ENCODE measurements around the gene CCDC87.

The CCDC87 gene

GRCh38 chr11:66617155-66617834 is 24.4 kb upstream of the CCDC87 start:
- peaks cover 0 to 41% (median 18%) of the 10 kb centered on the region in 4 experiments for H3K36me3 ChIP-seq (ENCODE audit: control insufficient read depth in 4 of 4, insufficient read depth in 4 of 4, low read length in 3 of 4)
- no peaks in the 10 kb centered on the region for H3K9me3 ChIP-seq (ENCODE audit: control extremely low read depth in 1 of 5, control insufficient read depth in 4 of 5, insufficient read depth in 2 of 5, low read depth in 1 of 5, low read length in 4 of 5)
- ChIA-PET POLR2A (interaction anchor here (0.7 to 2.4 kb wide), 12 partner anchors 12 to 71 kb away, joined by 3 to 16 read pairs (median 4); partner anchors contain the start of genes ACTN3, CCDC87, CCS and RBM4), CTCF (interaction anchor here (0.9 to 2.9 kb wide), 8 partner anchors 10 to 25 kb away, joined by 3 to 10 read pairs (median 4); partner anchors contain the start of genes CCDC87, CCS and RBM4)
- no peaks in the 10 kb centered on the region for H3K27me3 ChIP-seq (replicated peaks in 2 of 5; ENCODE audit: control insufficient read depth in 4 of 5, insufficient read depth in 5 of 5, low read length in 4 of 5)
- peak overlapping the region; percentile 93 to 97 for H3K27ac ChIP-seq (ENCODE audit: insufficient read depth in 1 of 2, low read depth in 1 of 2, low read length in 2 of 2, poor library complexity in 1 of 2, severe bottlenecking in 2 of 2)
- H3K4me3 ChIP-seq (ENCODE audit: control insufficient read depth in 1 of 7, extremely low read depth in 1 of 7, insufficient read depth in 4 of 7, low read depth in 2 of 7, low read length in 6 of 7), result peak overlapping the region; percentile 90 to 100 (median 96)
- H3K4me1 ChIP-seq (ENCODE audit: control extremely low read depth in 1 of 4, control insufficient read depth in 4 of 4, insufficient read depth in 4 of 4, low read length in 3 of 4), result peaks cover 18 to 35% (median 28%) of the 10 kb centered on the region in 4 experiments
- WGBS (ENCODE audit: insufficient coverage), result 0% methylated on average over 23 of the region's 38 CpGs
- DNase-seq, result peak in 1 of 3 donors; percentile 82

GRCh38 chr11:66616379-66617154 is 23.7 kb upstream of the CCDC87 start, which contains the start of gene RBM14:
Gene RBM14 (plus strand): TSS chr11:66616630. CDS start chr11:66616721, 91 bp downstream.
- POLR2A ChIA-PET, result interaction anchor here (0.6 to 2.4 kb wide), 16 partner anchors 10 to 976 kb away, joined by 3 to 16 read pairs (median 4); partner anchors contain the start of genes ACTN3, CCDC87, CCS and RBM4

DNA sequence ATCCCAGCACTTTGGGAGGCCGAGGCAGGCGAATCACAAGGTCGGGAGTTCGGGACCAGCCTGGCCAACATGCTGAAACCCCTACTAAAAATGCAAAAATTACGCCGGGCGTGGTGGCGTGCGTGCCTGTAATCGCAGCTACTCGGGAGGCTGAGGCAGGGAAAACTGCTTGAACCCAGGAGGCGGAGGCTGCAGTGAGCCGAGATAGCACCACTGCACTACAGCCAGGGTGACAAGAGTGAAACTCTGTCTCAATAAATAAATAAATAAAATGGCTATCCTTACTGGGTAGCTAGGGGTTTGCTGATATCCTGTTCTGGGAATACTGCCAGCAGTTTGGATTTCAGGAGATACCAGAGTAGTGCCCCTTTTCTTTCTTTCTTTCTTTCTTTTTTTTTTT is 21.2 kb upstream of the CCDC87 start:
- H3K4me3 ChIP-seq (ENCODE audit: control insufficient read depth in 1 of 7, extremely low read depth in 1 of 7, insufficient read depth in 4 of 7, low read depth in 2 of 7, low read length in 6 of 7), result no peak overlapping the region
- no peaks in the 10 kb centered on the region for H3K9me3 ChIP-seq (ENCODE audit: control extremely low read depth in 1 of 5, control insufficient read depth in 4 of 5, insufficient read depth in 2 of 5, low read depth in 1 of 5, low read length in 4 of 5)
- no peak overlapping the region for H3K27ac ChIP-seq (ENCODE audit: insufficient read depth in 1 of 2, low read depth in 1 of 2, low read length in 2 of 2, poor library complexity in 1 of 2, severe bottlenecking in 2 of 2)
- CTCF ChIA-PET, result interaction anchor here (1.9 kb wide), 1 partner anchor 35 kb away, joined by 4 read pairs; no protein-coding TSS in a partner anchor
- WGBS (ENCODE audit: insufficient coverage), result 95% methylated on average over 13 of the region's 13 CpGs
- peaks cover 0 to 18% (median 6%) of the 10 kb centered on the region in 4 experiments for H3K36me3 ChIP-seq (ENCODE audit: control insufficient read depth in 4 of 4, insufficient read depth in 4 of 4, low read length in 3 of 4)
- no peak for DNase-seq
- POLR2A ChIA-PET, result interaction anchor here (1.2 kb wide), 1 partner anchor 24 kb away, joined by 5 read pairs; the partner anchor contains the start of gene RBM4
- H3K4me1 ChIP-seq (ENCODE audit: control extremely low read depth in 1 of 4, control insufficient read depth in 4 of 4, insufficient read depth in 4 of 4, low read length in 3 of 4), result peaks cover 20 to 34% (median 26%) of the 10 kb centered on the region in 4 experiments
- H3K27me3 ChIP-seq (replicated peaks in 2 of 5; ENCODE audit: control insufficient read depth in 4 of 5, insufficient read depth in 5 of 5, low read length in 4 of 5), result no peaks in the 10 kb centered on the region

More at GRCh38 chr11:66616379-66617154, 23.7 kb upstream of the CCDC87 start, which contains the start of gene RBM14:
- H3K9me3 ChIP-seq (ENCODE audit: control extremely low read depth in 1 of 5, control insufficient read depth in 4 of 5, insufficient read depth in 2 of 5, low read depth in 1 of 5, low read length in 4 of 5), result no peaks in the 10 kb centered on the region
- H3K27ac ChIP-seq (ENCODE audit: insufficient read depth in 1 of 2, low read depth in 1 of 2, low read length in 2 of 2, poor library complexity in 1 of 2, severe bottlenecking in 2 of 2), result peak within 1 kb of the TSS; percentile 93 to 97
- WGBS (ENCODE audit: insufficient coverage), result 0% methylated on average over 78 of the region's 90 CpGs
- H3K4me1 ChIP-seq (ENCODE audit: control extremely low read depth in 1 of 4, control insufficient read depth in 4 of 4, insufficient read depth in 4 of 4, low read length in 3 of 4), result peaks cover 18 to 33% (median 28%) of the 10 kb centered on the region in 4 experiments
- H3K36me3 ChIP-seq (ENCODE audit: control insufficient read depth in 4 of 4, insufficient read depth in 4 of 4, low read length in 3 of 4), result peaks cover 0 to 37% (median 15%) of the 10 kb centered on the region in 4 experiments
- H3K27me3 ChIP-seq (replicated peaks in 2 of 5; ENCODE audit: control insufficient read depth in 4 of 5, insufficient read depth in 5 of 5, low read length in 4 of 5), result no peaks in the 10 kb centered on the region
- CTCF ChIA-PET, result interaction anchor here (0.7 to 2.1 kb wide), 5 partner anchors 16 to 62 kb away, joined by 3 to 8 read pairs (median 4); partner anchors contain the start of genes CCDC87, CCS and RBM4
- peak; percentile 98 to 99 (median 99) for DNase-seq
- H3K4me3 ChIP-seq (ENCODE audit: control insufficient read depth in 1 of 7, extremely low read depth in 1 of 7, insufficient read depth in 4 of 7, low read depth in 2 of 7, low read length in 6 of 7), result peak within 1 kb of the TSS; percentile 90 to 100 (median 96)

- CTCF ChIA-PET, result interaction anchor here (0.8 to 1.9 kb wide), 4 partner anchors 13 to 33 kb away, joined by 3 to 4 read pairs (median 4); no protein-coding TSS in a partner anchor
- Histone ChIP-seq H3K4me3 (ENCODE audit: control insufficient read depth in 1 of 7, extremely low read depth in 1 of 7, insufficient read depth in 4 of 7, low read depth in 2 of 7, low read length in 6 of 7) (no peak overlapping the region), H3K4me1 (ENCODE audit: control extremely low read depth in 1 of 4, control insufficient read depth in 4 of 4, insufficient read depth in 4 of 4, low read length in 3 of 4) (peaks cover 5 to 18% (median 11%) of the 10 kb centered on the region in 4 experiments), H3K27me3 (replicated peaks in 2 of 5; ENCODE audit: control insufficient read depth in 4 of 5, insufficient read depth in 5 of 5, low read length in 4 of 5) (no peaks in the 10 kb centered on the region), H3K27ac (ENCODE audit: insufficient read depth in 1 of 2, low read depth in 1 of 2, low read length in 2 of 2, poor library complexity in 1 of 2, severe bottlenecking in 2 of 2) (no peak overlapping the region), H3K36me3 (ENCODE audit: control insufficient read depth in 4 of 4, insufficient read depth in 4 of 4, low read length in 3 of 4) (peaks cover 0 to 2% (median 0%) of the 10 kb centered on the region in 4 experiments), H3K9me3 (ENCODE audit: control extremely low read depth in 1 of 5, control insufficient read depth in 4 of 5, insufficient read depth in 2 of 5, low read depth in 1 of 5, low read length in 4 of 5) (no peaks in the 10 kb centered on the region)
- POLR2A ChIA-PET, result no interaction called here
- WGBS (ENCODE audit: insufficient coverage), result 100% methylated on average over 1 of the region's 1 CpG
- no peak for DNase-seq
Observed at GRCh38 chr11:66612458-66612857, 19.6 kb upstream of the CCDC87 start.

DNA sequence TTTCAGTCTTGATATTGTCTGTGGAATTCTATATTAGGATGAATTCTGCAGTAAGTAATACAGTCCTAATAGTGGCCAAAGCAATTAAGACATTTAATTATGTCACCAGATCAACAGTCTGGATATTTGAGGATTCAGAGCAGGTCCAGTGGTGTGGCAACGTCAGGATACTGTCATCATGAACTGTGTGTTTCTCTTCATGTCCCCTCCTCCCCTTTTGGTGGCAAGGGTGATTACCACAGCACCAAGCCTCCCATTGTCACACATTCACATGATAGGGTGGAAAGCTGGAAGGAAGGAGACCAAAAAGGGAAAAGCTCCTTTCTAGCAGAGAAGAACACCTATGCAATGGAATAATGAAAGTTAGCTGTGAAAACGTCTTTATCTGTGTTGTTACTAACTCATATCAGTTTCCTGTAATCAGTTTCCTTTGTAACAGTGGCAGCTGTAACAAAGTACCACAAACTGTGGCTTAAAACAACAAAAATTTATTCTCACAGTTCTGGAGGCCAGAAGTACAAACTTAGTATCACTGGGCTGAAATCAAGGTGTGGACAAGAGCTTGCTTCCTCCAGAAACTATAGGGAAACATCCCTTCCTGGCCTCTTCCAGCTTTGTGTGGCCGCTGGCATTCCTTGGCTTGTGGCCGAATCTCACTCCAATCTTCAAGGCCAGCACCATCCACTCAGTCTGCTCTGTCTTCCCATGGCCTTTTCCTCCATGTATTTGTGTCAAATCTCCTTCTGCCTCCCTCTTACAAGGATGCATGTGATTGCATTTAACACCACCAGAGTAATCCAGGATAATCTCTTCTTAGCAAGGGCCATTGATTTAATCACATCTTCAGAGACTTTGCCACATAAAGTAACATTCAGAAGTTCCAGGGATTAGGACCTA is 17.1 kb upstream of the CCDC87 start:
- DNase-seq, result peak in 2 of 3 donors; percentile 43 to 59
- WGBS (ENCODE audit: insufficient coverage), result 100% methylated on average over 2 of the region's 4 CpGs
- H3K4me1 ChIP-seq (ENCODE audit: control extremely low read depth in 1 of 4, control insufficient read depth in 4 of 4, insufficient read depth in 4 of 4, low read length in 3 of 4), result peaks cover 5 to 11% (median 7%) of the 10 kb centered on the region in 4 experiments
- H3K9me3 ChIP-seq (ENCODE audit: control extremely low read depth in 1 of 5, control insufficient read depth in 4 of 5, insufficient read depth in 2 of 5, low read depth in 1 of 5, low read length in 4 of 5), result no peaks in the 10 kb centered on the region
- peak overlapping the region in 1 of 2 experiments; percentile 49 for H3K27ac ChIP-seq (ENCODE audit: insufficient read depth in 1 of 2, low read depth in 1 of 2, low read length in 2 of 2, poor library complexity in 1 of 2, severe bottlenecking in 2 of 2)
- CTCF ChIA-PET, result interaction anchor here (1.2 to 3.0 kb wide), 3 partner anchors 10 to 17 kb away, joined by 3 to 11 read pairs (median 3); partner anchors contain the start of genes CCDC87 and CCS
- peaks cover 3 to 22% (median 16%) of the 10 kb centered on the region in 4 experiments for H3K36me3 ChIP-seq (ENCODE audit: control insufficient read depth in 4 of 4, insufficient read depth in 4 of 4, low read length in 3 of 4)
- POLR2A ChIA-PET, result no interaction called here
- H3K4me3 ChIP-seq (ENCODE audit: control insufficient read depth in 1 of 7, extremely low read depth in 1 of 7, insufficient read depth in 4 of 7, low read depth in 2 of 7, low read length in 6 of 7), result peak overlapping the region in 1 of 7 experiments; percentile 2
- no peaks in the 10 kb centered on the region for H3K27me3 ChIP-seq (replicated peaks in 2 of 5; ENCODE audit: control insufficient read depth in 4 of 5, insufficient read depth in 5 of 5, low read length in 4 of 5)

All from common myeloid progenitor, CD34-positive (primary cell).